PFSK-1 (cell line): Measurements from ENCODE around the gene CDK6.

Source experiments
- FOXP2 ChIP-seq: optimal IDR thresholded peaks from 2 replicates; pipeline ENCODE3; 2011; ENCODE audit warnings: borderline replicate concordance, control low read depth, inconsistent platforms; ENCODE audit not compliant: insufficient read depth; ENCODE audit errors: extremely low read length, extremely low read depth
- POLR2AphosphoS5 ChIP-seq: IDR thresholded peaks from 2 replicates; pipeline ENCODE4 v1.6.1; 2012; ENCODE audit warnings: low read depth, mild to moderate bottlenecking, control low read depth, low read length, moderate library complexity
- SIN3A ChIP-seq: IDR thresholded peaks from 2 replicates; pipeline ENCODE4 v1.6.1; 2012; ENCODE audit warnings: mild to moderate bottlenecking, low read length, moderate library complexity, borderline replicate concordance; ENCODE audit not compliant: insufficient read depth
- TAF1 ChIP-seq: IDR thresholded peaks from 2 replicates; pipeline ENCODE4 v1.6.1; 2012; ENCODE audit warnings: low read length, control low read depth, borderline replicate concordance; ENCODE audit not compliant: insufficient read depth
- TF ChIP-seq, protein P1 (sequence below), 2 experiments: IDR thresholded peaks; 2 replicates each; pipeline versions ENCODE4 v1.6.1 to v1.8.0; 2011 to 2012; ENCODE audit warnings: low read depth in 2 of 2, low read length in 2 of 2, control low read depth in 1 of 2, inconsistent platforms in 1 of 2, mild to moderate bottlenecking in 1 of 2, moderate library complexity in 1 of 2; ENCODE audit not compliant: insufficient read depth in 1 of 2

Gene CDK6

DNA sequence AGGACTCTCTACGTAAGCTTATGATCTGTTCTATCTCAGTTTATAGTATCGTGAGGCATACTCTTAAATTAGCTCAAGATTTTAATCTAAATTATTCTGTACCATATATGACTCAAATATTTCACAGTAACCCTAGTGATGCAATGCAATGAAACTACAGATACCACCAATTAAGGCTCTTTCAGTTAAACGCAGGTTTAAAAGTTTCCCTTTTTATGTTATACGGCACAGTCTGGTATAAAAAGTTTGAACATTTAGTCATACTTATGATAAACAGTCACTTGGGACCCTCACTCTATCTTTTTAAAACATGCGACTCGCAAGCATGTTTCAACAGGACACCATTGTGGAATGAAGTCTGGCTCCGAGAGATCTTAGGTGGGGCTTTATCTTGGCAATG is 107.2 kb downstream of the CDK6 start:
- no peak for TF ChIP-seq SIN3A
- no peak for TF ChIP-seq TAF1
- no peak for TF ChIP-seq FOXP2
- no peak for TF ChIP-seq POLR2AphosphoS5
- TF ChIP-seq, protein P1, sequence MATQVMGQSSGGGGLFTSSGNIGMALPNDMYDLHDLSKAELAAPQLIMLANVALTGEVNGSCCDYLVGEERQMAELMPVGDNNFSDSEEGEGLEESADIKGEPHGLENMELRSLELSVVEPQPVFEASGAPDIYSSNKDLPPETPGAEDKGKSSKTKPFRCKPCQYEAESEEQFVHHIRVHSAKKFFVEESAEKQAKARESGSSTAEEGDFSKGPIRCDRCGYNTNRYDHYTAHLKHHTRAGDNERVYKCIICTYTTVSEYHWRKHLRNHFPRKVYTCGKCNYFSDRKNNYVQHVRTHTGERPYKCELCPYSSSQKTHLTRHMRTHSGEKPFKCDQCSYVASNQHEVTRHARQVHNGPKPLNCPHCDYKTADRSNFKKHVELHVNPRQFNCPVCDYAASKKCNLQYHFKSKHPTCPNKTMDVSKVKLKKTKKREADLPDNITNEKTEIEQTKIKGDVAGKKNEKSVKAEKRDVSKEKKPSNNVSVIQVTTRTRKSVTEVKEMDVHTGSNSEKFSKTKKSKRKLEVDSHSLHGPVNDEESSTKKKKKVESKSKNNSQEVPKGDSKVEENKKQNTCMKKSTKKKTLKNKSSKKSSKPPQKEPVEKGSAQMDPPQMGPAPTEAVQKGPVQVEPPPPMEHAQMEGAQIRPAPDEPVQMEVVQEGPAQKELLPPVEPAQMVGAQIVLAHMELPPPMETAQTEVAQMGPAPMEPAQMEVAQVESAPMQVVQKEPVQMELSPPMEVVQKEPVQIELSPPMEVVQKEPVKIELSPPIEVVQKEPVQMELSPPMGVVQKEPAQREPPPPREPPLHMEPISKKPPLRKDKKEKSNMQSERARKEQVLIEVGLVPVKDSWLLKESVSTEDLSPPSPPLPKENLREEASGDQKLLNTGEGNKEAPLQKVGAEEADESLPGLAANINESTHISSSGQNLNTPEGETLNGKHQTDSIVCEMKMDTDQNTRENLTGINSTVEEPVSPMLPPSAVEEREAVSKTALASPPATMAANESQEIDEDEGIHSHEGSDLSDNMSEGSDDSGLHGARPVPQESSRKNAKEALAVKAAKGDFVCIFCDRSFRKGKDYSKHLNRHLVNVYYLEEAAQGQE (IDR thresholded peaks at IDR 0.05; ENCODE audit: insufficient read depth in 1 of 2, low read depth in 2 of 2, low read length in 2 of 2): no peak

DNA sequence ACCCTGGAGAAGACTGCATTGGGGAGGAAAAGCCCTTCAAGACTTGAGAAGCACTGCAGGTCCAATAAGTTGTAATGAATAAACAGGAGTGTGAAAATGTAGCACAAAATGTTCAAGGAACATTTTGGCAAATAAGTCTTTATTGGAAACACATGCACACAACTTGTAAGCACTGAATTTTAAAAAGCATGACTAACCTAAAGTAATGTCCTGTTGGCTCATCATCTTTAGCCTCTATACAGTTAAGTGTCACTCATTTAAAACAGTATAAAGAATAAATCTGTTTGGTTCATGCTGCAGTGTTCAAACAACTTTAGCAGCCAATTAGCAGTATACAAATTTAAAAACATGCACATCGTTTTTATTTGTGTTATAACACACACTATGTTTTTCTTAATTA is 108.6 kb downstream of the CDK6 start:
- TF ChIP-seq TAF1 (no peak), POLR2AphosphoS5 (no peak), FOXP2 (no peak), SIN3A (no peak)
- TF ChIP-seq, protein P1 (IDR thresholded peaks at IDR 0.05; ENCODE audit: insufficient read depth in 1 of 2, low read depth in 2 of 2, low read length in 2 of 2): no peak

DNA sequence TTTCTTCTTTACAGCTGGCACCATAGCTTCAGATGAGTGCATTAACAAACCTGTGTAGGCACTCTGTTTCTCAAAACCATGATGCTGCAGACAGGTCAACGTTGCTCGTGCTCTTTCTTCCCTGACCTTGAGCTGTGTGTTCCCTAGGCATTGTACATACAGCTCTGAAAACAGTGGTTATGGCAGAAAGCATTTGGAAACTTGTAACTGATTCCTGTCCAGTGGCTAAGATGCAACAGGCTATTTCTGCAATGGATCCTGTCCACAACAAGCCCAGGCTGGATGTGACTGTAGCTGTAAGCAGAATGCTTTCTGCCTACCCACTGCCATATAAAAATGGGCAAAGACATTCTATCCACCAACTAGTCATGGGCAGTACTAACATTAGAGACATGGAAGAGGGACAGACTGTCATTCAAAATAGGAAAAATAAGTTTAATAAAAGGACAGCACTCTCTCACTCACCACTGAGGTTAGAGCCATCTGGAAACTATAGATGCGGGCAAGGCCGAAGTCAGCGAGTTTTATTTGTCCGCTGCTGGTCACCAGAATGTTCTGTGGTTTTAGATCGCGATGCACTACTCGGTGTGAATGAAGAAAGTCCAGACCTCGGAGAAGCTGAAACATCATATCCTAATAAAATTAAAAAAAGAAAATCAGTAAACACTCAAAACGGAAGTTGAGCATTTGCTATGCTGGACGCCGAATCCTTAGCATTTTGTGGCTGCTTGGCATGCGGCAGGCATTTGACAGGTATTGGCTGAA is 111.0 kb downstream of the CDK6 start:
- TF ChIP-seq POLR2AphosphoS5 (no peak), FOXP2 (no peak), TAF1 (no peak), SIN3A (no peak)
- TF ChIP-seq, protein P1 (IDR thresholded peaks at IDR 0.05; ENCODE audit: insufficient read depth in 1 of 2, low read depth in 2 of 2, low read length in 2 of 2): no peak

DNA sequence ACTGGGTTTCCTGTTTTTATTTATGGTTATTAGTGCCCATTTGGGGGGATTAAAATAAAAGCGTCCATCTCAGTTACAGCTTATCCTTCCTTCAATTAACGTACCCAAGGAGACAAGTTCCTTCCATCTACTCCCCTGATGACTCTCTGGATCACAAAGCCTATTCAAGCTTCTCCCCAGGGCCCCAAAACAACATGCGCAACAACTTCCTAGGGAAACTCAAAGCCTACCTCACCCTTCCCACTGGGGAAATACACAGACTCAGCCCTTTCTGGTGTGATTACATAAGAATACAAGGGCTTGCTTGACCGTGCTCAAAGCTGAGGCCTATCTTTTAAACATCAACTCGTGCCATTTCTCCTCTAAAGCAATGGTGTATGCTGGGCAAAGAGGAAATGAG is 112.4 kb downstream of the CDK6 start:
- TF ChIP-seq, protein P1 (IDR thresholded peaks at IDR 0.05; ENCODE audit: insufficient read depth in 1 of 2, low read depth in 2 of 2, low read length in 2 of 2): no peak
- TF ChIP-seq FOXP2 (no peak), SIN3A (no peak), TAF1 (no peak), POLR2AphosphoS5 (no peak)

DNA sequence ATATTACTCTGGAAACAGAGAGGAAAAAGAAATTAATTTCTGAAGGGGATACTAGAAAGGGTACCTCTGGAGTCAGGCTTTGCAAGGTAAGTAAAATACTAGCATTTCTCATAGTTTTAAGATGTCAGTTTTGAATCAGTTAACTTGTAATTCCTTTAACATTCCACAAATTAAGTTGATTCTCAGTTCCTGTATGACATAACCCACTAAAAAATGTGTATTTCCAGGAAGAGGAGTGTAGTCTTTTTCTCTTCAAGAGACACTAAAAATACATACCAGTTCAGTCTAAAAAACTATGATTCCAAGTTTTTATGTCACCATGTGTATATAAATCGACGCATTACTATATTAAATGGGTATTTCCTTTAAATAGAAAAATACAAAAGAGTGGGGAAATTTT is 113.2 kb downstream of the CDK6 start:
- TF ChIP-seq FOXP2 (no peak), TAF1 (no peak), SIN3A (no peak), POLR2AphosphoS5 (no peak)
- TF ChIP-seq, protein P1 (IDR thresholded peaks at IDR 0.05; ENCODE audit: insufficient read depth in 1 of 2, low read depth in 2 of 2, low read length in 2 of 2): no peak
